ENCODE data around the gene BOLA2B.
"Not testable (repeated sequence)": the region's sequence is repeated elsewhere in the genome, so short reads cannot be mapped to it uniquely, and the experiment has no call there.

Gene BOLA2B

DNA sequence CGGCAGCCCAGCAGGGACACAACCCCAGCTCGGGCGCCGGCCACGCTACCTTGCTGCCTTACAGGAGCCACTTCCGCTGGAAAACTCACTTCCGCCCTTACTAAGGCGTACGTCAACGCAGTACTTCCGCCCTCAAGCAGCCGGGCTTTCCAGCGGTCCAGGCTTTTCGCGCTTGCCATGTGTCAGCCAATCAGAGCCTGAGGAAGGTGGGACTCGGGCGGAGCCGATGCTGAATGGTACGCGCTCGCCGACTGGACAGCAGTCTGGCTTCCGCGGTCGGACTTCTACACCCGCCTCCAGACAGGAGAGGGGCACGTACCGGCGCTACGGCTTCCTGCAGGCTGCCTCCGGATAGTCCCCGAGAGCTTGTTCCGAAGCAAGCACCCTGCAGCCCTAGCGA, at the start of gene BOLA2B, which contains the start of gene SLX1A:
Gene BOLA2B (minus strand): TSS at position 52 of the 400 bp plus-strand sequence. CDS start 71 bp downstream, outside the sequence.
Gene SLX1A (plus strand): TSS at position 261 of the 400 bp plus-strand sequence. CDS start 210 bp downstream, outside the sequence.
- H3K36me3 ChIP-seq (ENCODE audit: control insufficient read depth in 1 of 2, insufficient read depth in 2 of 2, low read length in 2 of 2); H3K9me3 ChIP-seq (ENCODE audit: control insufficient read depth in 1 of 2, low read length in 2 of 2); H3K4me1 ChIP-seq (ENCODE audit: control insufficient read depth in 1 of 2, insufficient read depth in 2 of 2, low read length in 2 of 2); H3K27me3 ChIP-seq (ENCODE audit: control insufficient read depth in 1 of 2, insufficient read depth in 2 of 2, low read length in 2 of 2): not testable (repeated sequence)
- Histone ChIP-seq H3K9ac (ENCODE audit: low read depth in 1 of 2, low read length in 2 of 2) (peak within 1 kb of the TSS in 1 of 2 donors; percentile 38), H3K4me3 (ENCODE audit: low read depth in 1 of 2, low read length in 2 of 2) (peak within 1 kb of the TSS in 1 of 2 donors; percentile 58), H3K27ac (ENCODE audit: low read depth, low read length) (peak within 1 kb of the TSS; percentile 50)

DNA sequence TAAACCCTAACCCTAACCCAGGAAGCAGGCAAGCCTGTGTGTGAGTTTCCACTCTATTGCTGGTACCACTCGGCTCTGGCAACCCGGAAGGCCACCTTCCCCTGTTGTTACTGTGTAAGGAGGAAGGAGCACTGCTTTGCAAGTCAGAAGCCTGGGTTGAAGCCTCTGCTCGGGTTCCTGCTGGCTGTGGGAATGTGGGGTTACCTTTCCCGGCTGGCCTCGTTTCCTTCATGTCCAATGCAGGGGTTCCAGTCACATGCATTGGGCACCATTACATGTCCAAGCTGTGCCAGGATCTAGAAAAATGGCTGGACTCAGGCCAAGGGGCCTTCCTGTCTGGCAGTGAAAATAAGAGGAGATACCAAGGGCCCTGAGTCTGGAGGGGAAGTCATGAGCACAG, 23.6 kb upstream of the BOLA2B start:
- H3K27ac ChIP-seq (ENCODE audit: low read depth, low read length); H3K9ac ChIP-seq (ENCODE audit: low read depth in 1 of 2, low read length in 2 of 2): not testable (repeated sequence)

DNA sequence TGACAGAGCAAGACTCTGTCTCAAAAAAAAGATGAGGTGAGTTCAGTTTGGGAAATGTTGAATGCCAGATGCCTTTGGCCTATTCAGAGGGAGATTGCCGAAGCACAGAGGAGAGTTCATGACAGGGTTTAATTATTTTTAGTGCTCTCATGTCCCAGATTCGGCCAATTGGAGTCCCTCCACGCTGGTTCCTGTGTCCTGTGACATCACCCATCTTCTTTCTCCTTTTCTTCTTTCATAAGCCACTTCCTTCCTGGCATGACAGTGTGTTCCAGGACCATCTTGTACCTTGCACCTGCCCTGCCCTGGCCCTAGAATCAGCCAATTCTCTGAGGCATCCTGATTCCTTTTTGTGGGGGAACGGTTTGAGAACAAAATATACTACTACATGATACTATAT, 17.9 kb upstream of the BOLA2B start:
- H3K4me3 ChIP-seq (ENCODE audit: low read depth in 1 of 2, low read length in 2 of 2); H3K4me1 ChIP-seq (ENCODE audit: control insufficient read depth in 1 of 2, insufficient read depth in 2 of 2, low read length in 2 of 2); H3K36me3 ChIP-seq (ENCODE audit: control insufficient read depth in 1 of 2, insufficient read depth in 2 of 2, low read length in 2 of 2); H3K9me3 ChIP-seq (ENCODE audit: control insufficient read depth in 1 of 2, low read length in 2 of 2); H3K27me3 ChIP-seq (ENCODE audit: control insufficient read depth in 1 of 2, insufficient read depth in 2 of 2, low read length in 2 of 2); H3K9ac ChIP-seq (ENCODE audit: low read depth in 1 of 2, low read length in 2 of 2); H3K27ac ChIP-seq (ENCODE audit: low read depth, low read length): not testable (repeated sequence)

More for the DNA sequence above, 23.6 kb upstream of the BOLA2B start:
- H3K4me1 ChIP-seq (ENCODE audit: control insufficient read depth in 1 of 2, insufficient read depth in 2 of 2, low read length in 2 of 2); H3K27me3 ChIP-seq (ENCODE audit: control insufficient read depth in 1 of 2, insufficient read depth in 2 of 2, low read length in 2 of 2); H3K9me3 ChIP-seq (ENCODE audit: control insufficient read depth in 1 of 2, low read length in 2 of 2); H3K4me3 ChIP-seq (ENCODE audit: low read depth in 1 of 2, low read length in 2 of 2); H3K36me3 ChIP-seq (ENCODE audit: control insufficient read depth in 1 of 2, insufficient read depth in 2 of 2, low read length in 2 of 2): not testable (repeated sequence)

DNA sequence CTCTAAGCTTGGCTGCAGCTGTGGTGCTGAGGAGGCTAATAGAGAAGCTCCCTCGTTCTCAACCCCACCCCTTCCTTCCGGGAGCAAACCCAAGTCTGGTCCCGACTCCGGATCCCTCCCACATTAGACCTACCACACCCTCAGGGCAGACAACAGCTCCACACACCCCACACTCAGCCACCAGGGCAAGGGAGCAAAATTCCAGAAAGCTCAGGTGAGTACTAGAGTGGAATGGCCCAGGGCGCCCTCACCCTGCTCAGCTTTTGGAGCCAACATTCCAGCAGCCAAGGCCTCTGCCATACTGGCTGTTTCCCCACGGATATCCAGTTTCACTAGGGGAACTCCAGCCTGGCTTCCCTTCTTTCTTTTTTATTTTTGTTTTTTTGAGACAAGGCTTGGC, 15.6 kb upstream of the BOLA2B start:
- not testable (repeated sequence) for H3K27ac ChIP-seq (ENCODE audit: low read depth, low read length); H3K36me3 ChIP-seq (ENCODE audit: control insufficient read depth in 1 of 2, insufficient read depth in 2 of 2, low read length in 2 of 2); H3K9me3 ChIP-seq (ENCODE audit: control insufficient read depth in 1 of 2, low read length in 2 of 2); H3K27me3 ChIP-seq (ENCODE audit: control insufficient read depth in 1 of 2, insufficient read depth in 2 of 2, low read length in 2 of 2); H3K4me3 ChIP-seq (ENCODE audit: low read depth in 1 of 2, low read length in 2 of 2); H3K9ac ChIP-seq (ENCODE audit: low read depth in 1 of 2, low read length in 2 of 2); H3K4me1 ChIP-seq (ENCODE audit: control insufficient read depth in 1 of 2, insufficient read depth in 2 of 2, low read length in 2 of 2)

DNA sequence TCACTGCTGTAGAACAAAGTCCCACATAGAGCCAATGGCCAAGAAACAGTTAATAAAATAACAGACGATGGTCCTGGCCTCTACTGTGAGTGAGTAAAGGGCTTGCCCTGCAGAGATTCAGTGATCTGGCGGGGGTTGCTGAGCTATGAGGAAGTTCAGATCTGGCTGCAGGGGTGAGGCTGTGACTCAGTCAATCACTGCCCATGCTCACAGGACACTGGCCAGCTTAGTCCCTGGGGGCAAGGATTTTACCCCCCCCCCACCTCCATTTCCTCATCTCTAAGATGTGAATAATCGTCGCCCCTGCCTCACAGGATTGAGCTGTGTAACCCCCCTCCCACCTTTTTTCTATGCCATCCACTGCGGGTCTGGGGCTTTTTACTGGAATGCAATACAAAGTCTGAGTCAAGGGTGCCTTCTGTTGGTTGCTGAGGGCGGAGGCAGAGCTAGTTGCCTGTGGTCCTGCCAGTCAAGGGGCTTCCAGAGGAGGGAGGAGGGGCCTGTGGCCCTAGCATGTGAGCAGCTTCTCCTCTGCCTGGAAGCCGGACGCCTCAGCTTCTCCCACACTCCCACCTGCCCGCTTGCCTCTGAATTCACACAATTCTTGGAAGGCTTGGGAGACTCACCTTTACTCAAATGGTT, 13.7 kb upstream of the BOLA2B start:
- H3K36me3 ChIP-seq (ENCODE audit: control insufficient read depth in 1 of 2, insufficient read depth in 2 of 2, low read length in 2 of 2); H3K9ac ChIP-seq (ENCODE audit: low read depth in 1 of 2, low read length in 2 of 2); H3K27me3 ChIP-seq (ENCODE audit: control insufficient read depth in 1 of 2, insufficient read depth in 2 of 2, low read length in 2 of 2); H3K4me3 ChIP-seq (ENCODE audit: low read depth in 1 of 2, low read length in 2 of 2); H3K27ac ChIP-seq (ENCODE audit: low read depth, low read length); H3K9me3 ChIP-seq (ENCODE audit: control insufficient read depth in 1 of 2, low read length in 2 of 2); H3K4me1 ChIP-seq (ENCODE audit: control insufficient read depth in 1 of 2, insufficient read depth in 2 of 2, low read length in 2 of 2): not testable (repeated sequence)

DNA sequence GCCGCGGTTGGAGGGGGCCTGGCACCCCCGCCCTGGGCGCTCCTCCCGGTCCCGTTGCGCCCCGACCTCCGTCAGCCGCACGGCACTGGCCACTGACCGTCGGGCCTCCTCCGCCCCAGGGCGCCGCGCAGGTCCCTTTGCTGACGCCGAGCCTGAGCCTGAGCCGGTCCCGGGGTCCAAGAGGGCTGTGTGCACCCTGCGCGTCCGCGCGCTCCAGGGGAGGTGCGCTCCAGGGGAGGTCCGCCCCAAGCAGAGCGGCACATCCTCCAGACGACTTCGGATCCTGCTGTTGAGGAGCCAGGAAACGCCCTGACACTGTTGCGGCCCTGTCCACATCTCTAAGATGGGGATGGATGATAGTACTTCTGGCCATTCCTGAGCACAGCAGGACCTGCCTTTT, 12.8 kb upstream of the BOLA2B start:
- H3K9ac ChIP-seq (ENCODE audit: low read depth in 1 of 2, low read length in 2 of 2); H3K27ac ChIP-seq (ENCODE audit: low read depth, low read length); H3K9me3 ChIP-seq (ENCODE audit: control insufficient read depth in 1 of 2, low read length in 2 of 2); H3K36me3 ChIP-seq (ENCODE audit: control insufficient read depth in 1 of 2, insufficient read depth in 2 of 2, low read length in 2 of 2); H3K27me3 ChIP-seq (ENCODE audit: control insufficient read depth in 1 of 2, insufficient read depth in 2 of 2, low read length in 2 of 2); H3K4me1 ChIP-seq (ENCODE audit: control insufficient read depth in 1 of 2, insufficient read depth in 2 of 2, low read length in 2 of 2): not testable (repeated sequence)
- H3K4me3 ChIP-seq (ENCODE audit: low read depth in 1 of 2, low read length in 2 of 2) = peak overlapping the region in 1 of 2 donors; percentile 61

DNA sequence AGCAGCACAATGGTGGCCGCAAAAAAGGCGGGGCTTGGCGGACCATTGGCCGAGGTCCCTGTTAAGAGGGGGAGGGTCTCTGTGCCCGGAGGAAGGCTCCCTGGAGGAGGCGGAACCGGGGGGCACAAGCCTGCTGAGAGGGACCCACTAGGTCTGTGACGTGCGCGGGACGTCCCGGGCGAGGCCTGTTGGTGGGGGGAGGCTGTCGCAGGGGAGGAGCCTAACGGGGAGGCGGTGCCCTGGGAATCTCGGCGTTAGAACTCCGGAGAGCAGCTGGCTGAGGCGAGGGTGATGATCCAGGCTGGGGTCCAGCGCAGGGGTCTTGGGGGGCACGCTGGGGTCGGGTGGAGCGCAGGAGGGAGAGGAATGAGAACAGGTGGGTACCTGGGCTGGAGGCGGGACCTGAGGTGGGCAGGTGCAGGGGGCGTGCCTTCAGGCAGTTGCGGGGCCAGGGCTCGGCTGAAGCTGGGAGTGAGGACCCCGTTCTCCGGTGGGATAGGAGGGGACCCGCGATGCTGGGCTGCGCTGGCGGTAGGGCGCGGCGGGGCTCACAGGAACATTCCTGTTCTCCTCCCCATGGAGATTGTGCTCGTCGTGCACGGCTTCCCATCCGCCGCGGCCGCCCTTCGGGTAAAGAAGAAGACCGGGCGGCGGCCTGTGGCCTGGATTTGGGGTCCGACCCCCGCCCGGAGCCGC, 12.2 kb upstream of the BOLA2B start:
- H3K4me1 ChIP-seq (ENCODE audit: control insufficient read depth in 1 of 2, insufficient read depth in 2 of 2, low read length in 2 of 2); H3K9me3 ChIP-seq (ENCODE audit: control insufficient read depth in 1 of 2, low read length in 2 of 2); H3K36me3 ChIP-seq (ENCODE audit: control insufficient read depth in 1 of 2, insufficient read depth in 2 of 2, low read length in 2 of 2); H3K27ac ChIP-seq (ENCODE audit: low read depth, low read length); H3K27me3 ChIP-seq (ENCODE audit: control insufficient read depth in 1 of 2, insufficient read depth in 2 of 2, low read length in 2 of 2); H3K9ac ChIP-seq (ENCODE audit: low read depth in 1 of 2, low read length in 2 of 2): not testable (repeated sequence)
- peak overlapping the region in 1 of 2 donors; percentile 61 for H3K4me3 ChIP-seq (ENCODE audit: low read depth in 1 of 2, low read length in 2 of 2)

DNA sequence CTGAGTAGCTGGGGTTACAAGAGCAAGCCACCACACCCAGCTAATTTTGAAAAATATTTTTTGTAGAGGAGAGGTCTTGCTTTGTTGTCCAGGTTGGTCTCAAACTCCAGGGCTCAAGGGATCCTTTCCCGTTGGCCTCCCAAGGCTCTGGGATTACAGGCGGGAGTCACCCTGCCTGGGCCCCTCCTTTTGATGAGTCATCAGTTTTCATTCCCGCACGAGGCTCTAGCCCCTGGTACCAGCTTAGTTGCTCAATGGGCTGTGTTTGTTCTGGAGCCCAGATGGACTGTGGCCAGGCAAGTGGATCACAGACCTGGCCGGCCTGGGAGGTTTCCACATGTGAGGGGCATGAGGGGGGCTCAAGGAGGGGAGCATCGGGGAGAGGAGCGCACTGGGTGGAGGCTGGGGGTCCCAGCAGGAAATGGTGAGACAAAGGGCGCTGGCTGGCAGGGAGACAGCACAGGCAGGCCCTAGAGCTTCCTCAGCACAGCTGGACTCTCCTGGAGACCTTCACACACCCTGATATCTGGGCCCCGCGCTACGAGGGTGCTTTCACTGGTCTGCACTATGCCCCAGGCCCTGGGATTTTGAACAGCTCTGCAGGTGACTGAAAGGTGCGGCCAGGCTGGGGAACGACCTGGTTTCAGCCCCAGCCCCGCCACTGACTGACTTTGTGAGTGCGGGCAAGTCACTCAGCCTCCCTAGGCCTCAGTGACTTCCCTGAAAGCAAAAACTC, 6.3 kb upstream of the BOLA2B start:
- H3K36me3 ChIP-seq (ENCODE audit: control insufficient read depth in 1 of 2, insufficient read depth in 2 of 2, low read length in 2 of 2); H3K27me3 ChIP-seq (ENCODE audit: control insufficient read depth in 1 of 2, insufficient read depth in 2 of 2, low read length in 2 of 2); H3K4me1 ChIP-seq (ENCODE audit: control insufficient read depth in 1 of 2, insufficient read depth in 2 of 2, low read length in 2 of 2); H3K9ac ChIP-seq (ENCODE audit: low read depth in 1 of 2, low read length in 2 of 2); H3K4me3 ChIP-seq (ENCODE audit: low read depth in 1 of 2, low read length in 2 of 2); H3K9me3 ChIP-seq (ENCODE audit: control insufficient read depth in 1 of 2, low read length in 2 of 2); H3K27ac ChIP-seq (ENCODE audit: low read depth, low read length): not testable (repeated sequence)

DNA sequence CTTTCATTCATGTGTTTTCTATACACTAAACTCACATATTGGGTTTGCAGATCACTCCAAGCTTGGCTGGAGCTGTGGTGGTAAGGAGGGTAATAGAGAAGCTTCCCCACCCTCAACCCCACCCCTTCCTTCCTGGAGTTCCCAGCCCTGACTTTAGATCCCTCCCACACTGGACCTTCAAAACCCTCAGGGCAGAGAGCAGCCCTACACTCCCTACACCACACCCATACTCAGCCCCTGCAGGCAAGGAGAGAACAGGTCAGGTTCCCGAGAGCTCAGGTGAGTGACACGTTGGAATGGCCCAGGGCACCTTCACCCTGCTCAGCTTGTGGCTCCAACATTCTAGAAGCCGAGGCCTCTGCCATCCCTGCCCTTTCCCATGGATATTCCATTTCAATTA, 5.6 kb upstream of the BOLA2B start, which contains the start of gene SULT1A3:
Gene SULT1A3 (plus strand): TSS at position 207 of the 400 bp plus-strand sequence. CDS start 1,474 bp downstream, outside the sequence.
- not testable (repeated sequence) for H3K9ac ChIP-seq (ENCODE audit: low read depth in 1 of 2, low read length in 2 of 2); H3K36me3 ChIP-seq (ENCODE audit: control insufficient read depth in 1 of 2, insufficient read depth in 2 of 2, low read length in 2 of 2); H3K4me3 ChIP-seq (ENCODE audit: low read depth in 1 of 2, low read length in 2 of 2)

DNA sequence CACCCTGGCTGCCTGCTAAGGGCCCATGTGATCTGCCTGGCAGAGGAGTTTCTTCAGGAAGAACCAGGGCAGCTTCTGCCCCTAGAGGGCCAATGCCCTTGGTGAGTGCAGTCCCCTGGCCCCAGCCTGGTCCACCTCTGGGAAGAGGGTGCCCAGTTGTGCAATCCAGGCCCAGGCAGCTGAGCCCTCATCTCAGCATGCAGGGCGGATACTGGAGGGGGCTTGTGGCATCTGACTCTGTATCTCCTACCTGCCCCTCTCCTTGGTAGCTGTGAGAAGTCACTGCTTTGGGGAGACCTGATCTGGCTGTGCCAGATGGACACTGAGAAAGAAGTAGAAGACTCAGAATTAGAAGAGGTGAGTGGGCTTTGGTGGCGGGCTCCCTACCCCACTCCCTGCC, 3.5 kb upstream of the BOLA2B start:
- H3K27ac ChIP-seq (ENCODE audit: low read depth, low read length) = not testable (repeated sequence)

More for the DNA sequence above, 5.6 kb upstream of the BOLA2B start, which contains the start of gene SULT1A3:
- H3K27me3 ChIP-seq (ENCODE audit: control insufficient read depth in 1 of 2, insufficient read depth in 2 of 2, low read length in 2 of 2); H3K27ac ChIP-seq (ENCODE audit: low read depth, low read length); H3K9me3 ChIP-seq (ENCODE audit: control insufficient read depth in 1 of 2, low read length in 2 of 2); H3K4me1 ChIP-seq (ENCODE audit: control insufficient read depth in 1 of 2, insufficient read depth in 2 of 2, low read length in 2 of 2): not testable (repeated sequence)

More for the DNA sequence above, 3.5 kb upstream of the BOLA2B start:
- not testable (repeated sequence) for H3K36me3 ChIP-seq (ENCODE audit: control insufficient read depth in 1 of 2, insufficient read depth in 2 of 2, low read length in 2 of 2); H3K9ac ChIP-seq (ENCODE audit: low read depth in 1 of 2, low read length in 2 of 2); H3K27me3 ChIP-seq (ENCODE audit: control insufficient read depth in 1 of 2, insufficient read depth in 2 of 2, low read length in 2 of 2); H3K4me3 ChIP-seq (ENCODE audit: low read depth in 1 of 2, low read length in 2 of 2); H3K4me1 ChIP-seq (ENCODE audit: control insufficient read depth in 1 of 2, insufficient read depth in 2 of 2, low read length in 2 of 2); H3K9me3 ChIP-seq (ENCODE audit: control insufficient read depth in 1 of 2, low read length in 2 of 2)

All from duodenal mucosa (tissue), 2 donors.